ENCODE measurements around the gene NINL. TPM values are rescaled to one million over a fixed set of nuclear protein-coding genes. Genes with fewer than 3 reads are reported as not detected.

Gene NINL
- total and polyA plus RNA-seq, 2 of the 8 experiments (the other 6 are each of a cell fraction or from before 2014, with no cell fraction given) = 15.3 to 30.0 TPM

DNA sequence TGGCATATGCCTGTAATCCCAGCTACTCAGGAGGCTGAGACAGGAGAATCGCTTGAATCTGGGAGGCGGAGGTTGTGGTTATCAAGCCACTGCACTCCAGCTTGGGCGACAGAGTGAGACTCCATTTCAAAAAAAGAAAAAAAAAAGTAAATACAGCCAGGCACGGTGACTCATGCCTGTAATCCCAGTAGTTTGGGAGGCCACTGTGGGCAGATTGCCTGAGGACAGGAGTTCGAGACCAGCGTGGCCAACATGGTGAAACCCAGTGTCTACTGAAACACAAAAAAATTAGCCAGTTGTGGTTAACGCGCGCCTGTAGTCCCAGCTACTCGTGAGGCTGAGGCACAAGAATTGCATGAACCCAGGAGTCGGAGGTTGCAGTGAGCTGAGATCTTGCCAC, 1.5 kb upstream of the NINL start:
- Histone ChIP-seq H3K14ac (ENCODE audit: insufficient read length) (no peak overlapping the region), H3K27me3 (replicated peaks in 1 of 4; ENCODE audit: control insufficient read depth in 3 of 4, extremely low read depth in 1 of 4, insufficient read depth in 3 of 4, low read length in 3 of 4) (no peaks in the 10 kb centered on the region), H4K91ac (replicated peaks; ENCODE audit: insufficient read length, low read length) (no peak overlapping the region), H4K8ac (ENCODE audit: extremely low read depth, insufficient read depth, low read length) (no peak overlapping the region), H3K4me1 (replicated peaks in 1 of 4; ENCODE audit: control insufficient read depth in 3 of 4, insufficient read depth in 4 of 4, low read length in 3 of 4) (0 out of 7 replicates have a peak, but pooled peaks cover 0 to 2% (median 0%) of the 10 kb centered on the region in 4 experiments), H2BK12ac (ENCODE audit: low read depth, low read length) (no peak overlapping the region), H3K79me1 (ENCODE audit: low read depth, low read length) (peaks cover 3% of the 10 kb centered on the region; the same call in 1 of the 2 replicates), H4K5ac (ENCODE audit: insufficient read length, low read depth, low read length) (no peak overlapping the region), H3K56ac (replicated peaks; ENCODE audit: insufficient read length, low read depth, low read length) (no peak overlapping the region), H3K23ac (ENCODE audit: insufficient read length) (no peak overlapping the region), H3K27ac (ENCODE audit: low read depth, low read length) (no peak overlapping the region), H2BK15ac (ENCODE audit: low read length) (no peak overlapping the region), H3K9me3 (ENCODE audit: insufficient read depth in 2 of 2, low read depth in 1 of 2, low read length in 1 of 2) (no peaks in the 10 kb centered on the region), H2BK5ac (ENCODE audit: low read depth, low read length) (no peak overlapping the region), H3K9ac (replicated peaks in 1 of 4; ENCODE audit: extremely low read depth in 1 of 4, low read depth in 3 of 4, low read length in 3 of 4) (no peak overlapping the region), H2BK120ac (replicated peaks; ENCODE audit: low read depth, low read length) (no peak overlapping the region), H2AFZ (ENCODE audit: low read length) (no peak overlapping the region), H4K20me1 (replicated peaks in 1 of 2; ENCODE audit: control insufficient read depth in 1 of 2, insufficient read depth in 2 of 2, low read length in 2 of 2) (no peaks in the 10 kb centered on the region), H3K4me3 (ENCODE audit: extremely low read depth in 1 of 4, insufficient read depth in 2 of 4, low read depth in 3 of 4, low read length in 4 of 4) (no peak overlapping the region), H2BK20ac (ENCODE audit: low read length) (no peak overlapping the region), H3K18ac (ENCODE audit: extremely low read depth, low read length) (no peak overlapping the region), H3K4me2 (ENCODE audit: insufficient read depth in 1 of 2, low read depth in 2 of 2, low read length in 2 of 2) (no peak overlapping the region), H2AK5ac (ENCODE audit: low read depth, low read length) (no peak overlapping the region), H3K79me2 (ENCODE audit: control insufficient read depth in 1 of 2, insufficient read depth in 2 of 2, low read length in 2 of 2) (peaks cover 0 to 28% of the 10 kb centered on the region in 2 experiments; a peak in 2 of 4 replicates), H3K36me3 (ENCODE audit: control insufficient read depth in 2 of 4, insufficient read depth in 4 of 4, low read length in 3 of 4) (no peaks in the 10 kb centered on the region), H3K4ac (replicated peaks; ENCODE audit: insufficient read length, low read depth, low read length) (no peak overlapping the region), H3K23me2 (ENCODE audit: low read depth, low read length) (peaks cover 8% of the 10 kb centered on the region)
- ChIA-PET CTCF (ENCODE audit: partially characterized antibody) (no interaction called here), POLR2A (ENCODE audit: partially characterized antibody) (no interaction called here)
- DNase-seq (ENCODE audit: low read depth in 1 of 2, low spot score in 2 of 2) = no peak
- WGBS, 2 experiments (ENCODE audit: extremely low coverage in 1 of 2, insufficient coverage in 1 of 2, insufficient read length in 1 of 2, insufficient replicate concordance in 2 of 2, low coverage in 1 of 2, low lambda C conversion rate in 2 of 2, missing lambda C conversion rate in 1 of 2) = 85% methylated on average over 10 of the region's 11 CpGs; no CpG with 5 or more reads in 1 of the 2 experiments
- no peak for FAIRE-seq
- TF ChIP-seq ASH2L (IDR thresholded peaks at IDR 0.05; ENCODE audit: low read length) = no peak
- TF ChIP-seq CTCF (IDR thresholded peaks at IDR 0.05; ENCODE audit: control extremely low read depth in 1 of 3, insufficient read depth in 1 of 3, low read depth in 1 of 3, low read length in 3 of 3) = no peak
- TF ChIP-seq RAD21 (IDR thresholded peaks at IDR 0.05 in 1 of 2, conservative IDR thresholded peaks at IDR 0.05 in 1 of 2; ENCODE audit: low read depth in 2 of 2, low read length in 2 of 2) = no peak
- TF ChIP-seq, protein P1, sequence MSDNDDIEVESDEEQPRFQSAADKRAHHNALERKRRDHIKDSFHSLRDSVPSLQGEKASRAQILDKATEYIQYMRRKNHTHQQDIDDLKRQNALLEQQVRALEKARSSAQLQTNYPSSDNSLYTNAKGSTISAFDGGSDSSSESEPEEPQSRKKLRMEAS (IDR thresholded peaks at IDR 0.05) = no peak
- TF ChIP-seq CHD2 (IDR thresholded peaks at IDR 0.05; ENCODE audit: low read length) = no peak
- TF ChIP-seq SUZ12 (IDR thresholded peaks at IDR 0.05; ENCODE audit: low read length) = no peak
- no peak for TF ChIP-seq KDM1A (IDR thresholded peaks at IDR 0.05; ENCODE audit: borderline replicate concordance, low read length)
- TF ChIP-seq EZH2 (IDR thresholded peaks at IDR 0.05; ENCODE audit: low read depth, low read length, severe bottlenecking) = no peak
- no peak for TF ChIP-seq POLR2AphosphoS5 (IDR thresholded peaks at IDR 0.05; ENCODE audit: low read depth, low read length)
- no peak for TF ChIP-seq SIN3A (conservative IDR thresholded peaks at IDR 0.05 in 1 of 2, IDR thresholded peaks at IDR 0.05 in 1 of 2; ENCODE audit: low read depth in 1 of 2, low read length in 2 of 2)
- no peak for TF ChIP-seq SP1 (IDR thresholded peaks at IDR 0.05; ENCODE audit: low read depth, low read length)
